ENCODE data around the gene OR1L6. TPM values are rescaled to one million over a fixed set of nuclear protein-coding genes. Genes with fewer than 3 reads are reported as not detected.

The OR1L6 gene, protein sequence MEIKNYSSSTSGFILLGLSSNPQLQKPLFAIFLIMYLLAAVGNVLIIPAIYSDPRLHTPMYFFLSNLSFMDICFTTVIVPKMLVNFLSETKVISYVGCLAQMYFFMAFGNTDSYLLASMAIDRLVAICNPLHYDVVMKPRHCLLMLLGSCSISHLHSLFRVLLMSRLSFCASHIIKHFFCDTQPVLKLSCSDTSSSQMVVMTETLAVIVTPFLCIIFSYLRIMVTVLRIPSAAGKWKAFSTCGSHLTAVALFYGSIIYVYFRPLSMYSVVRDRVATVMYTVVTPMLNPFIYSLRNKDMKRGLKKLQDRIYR
- polyA plus RNA-seq (ENCODE audit: low read depth in 6 of 6), result not detected

DNA sequence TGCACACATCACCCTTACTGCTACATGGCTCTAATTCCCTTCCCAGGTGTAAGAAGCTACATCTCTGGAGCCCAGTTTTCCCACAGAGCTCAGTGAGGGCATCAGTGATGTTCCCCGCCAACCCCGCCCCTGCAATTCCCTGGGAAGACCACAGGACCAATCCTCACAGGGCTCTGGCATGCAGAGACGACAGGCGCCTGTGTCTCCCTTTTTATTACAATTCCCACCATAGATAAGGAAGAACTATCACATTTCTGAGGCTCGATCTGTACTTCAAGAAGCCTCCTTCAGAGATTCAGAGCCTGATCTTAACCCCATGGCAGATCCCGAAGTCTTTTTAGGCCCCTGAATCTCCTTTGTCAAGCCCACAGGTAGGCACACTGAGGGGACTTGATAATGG, at the start of gene OR1L6:
Gene OR1L6 (plus strand): TSS at position 301 of the 400 bp plus-strand sequence. CDS start 7,545 bp downstream, outside the sequence.
- H3K4me1 Mint-ChIP-seq, result no peaks in the 10 kb centered on the region
- H3K27me3 Mint-ChIP-seq, result peaks cover 3 to 15% (median 4%) of the 10 kb centered on the region in 3 donors
- no peak within 1 kb of the TSS for H3K4me3 Mint-ChIP-seq
- DNase-seq, result no peak
- no peak for ATAC-seq (ENCODE audit: low read depth in 2 of 2)
- H3K27ac Mint-ChIP-seq, result no peak within 1 kb of the TSS
- peaks cover 2 to 28% (median 9%) of the 10 kb centered on the region in 7 donors for H3K9me3 Mint-ChIP-seq
- H3K36me3 Mint-ChIP-seq, result peaks cover 0 to 8% of the 10 kb centered on the region in 2 donors

DNA sequence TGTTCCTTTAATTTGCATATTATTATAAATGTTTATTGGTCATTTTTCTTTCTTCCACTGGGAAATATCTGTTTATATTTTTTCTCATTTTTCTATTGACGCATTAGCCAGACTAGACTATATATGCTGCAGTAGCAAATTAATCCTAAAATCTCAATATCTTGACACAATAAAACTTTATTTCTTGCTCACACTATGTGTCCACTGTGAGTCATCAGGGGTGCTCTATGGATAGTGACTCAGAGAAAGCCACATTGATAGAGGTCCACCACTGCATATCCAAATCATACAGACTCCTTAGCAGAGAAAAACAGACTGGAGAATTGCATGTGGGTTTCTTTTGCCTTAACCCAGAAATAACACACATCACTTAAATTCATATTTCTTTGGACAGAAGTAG, 46.4 kb upstream of the OR1L6 start:
- no peak for ATAC-seq (ENCODE audit: low read depth in 2 of 2)
- Mint-ChIP-seq H3K36me3 (peaks cover 0 to 9% of the 10 kb centered on the region in 2 donors), H3K27me3 (peaks cover 5 to 17% (median 10%) of the 10 kb centered on the region in 3 donors), H3K4me3 (no peak overlapping the region), H3K4me1 (no peaks in the 10 kb centered on the region), H3K9me3 (peaks cover 7 to 22% (median 19%) of the 10 kb centered on the region in 7 donors), H3K27ac (no peak overlapping the region)
- DNase-seq, result no peak

DNA sequence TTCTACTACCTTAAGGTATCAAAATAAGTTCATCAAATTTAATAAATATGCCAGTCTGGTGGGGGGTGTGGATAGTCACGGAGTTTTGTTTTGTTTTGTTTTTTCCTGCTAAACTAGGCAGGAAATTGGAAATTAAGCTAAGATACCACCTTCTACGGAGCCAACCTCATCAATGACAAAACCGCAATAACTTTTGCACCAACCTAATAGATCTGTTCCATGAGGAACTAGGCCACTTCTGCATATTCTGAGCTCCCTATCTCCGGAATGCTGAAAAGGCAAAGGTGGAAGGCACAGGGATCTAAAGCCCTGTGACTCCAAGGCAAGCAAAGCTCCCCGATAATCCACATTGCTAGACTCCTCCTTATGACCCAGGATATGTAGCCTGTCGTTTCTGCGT, 24.1 kb upstream of the OR1L6 start:
- DNase-seq, result no peak
- Mint-ChIP-seq H3K4me3 (no peak overlapping the region), H3K27ac (no peak overlapping the region), H3K36me3 (peaks cover 7 to 19% of the 10 kb centered on the region in 2 donors), H3K9me3 (peaks cover 15 to 60% (median 28%) of the 10 kb centered on the region in 7 donors), H3K4me1 (no peaks in the 10 kb centered on the region), H3K27me3 (peaks cover 0 to 16% (median under 1%) of the 10 kb centered on the region in 3 donors)
- no peak for ATAC-seq (ENCODE audit: low read depth in 2 of 2)

DNA sequence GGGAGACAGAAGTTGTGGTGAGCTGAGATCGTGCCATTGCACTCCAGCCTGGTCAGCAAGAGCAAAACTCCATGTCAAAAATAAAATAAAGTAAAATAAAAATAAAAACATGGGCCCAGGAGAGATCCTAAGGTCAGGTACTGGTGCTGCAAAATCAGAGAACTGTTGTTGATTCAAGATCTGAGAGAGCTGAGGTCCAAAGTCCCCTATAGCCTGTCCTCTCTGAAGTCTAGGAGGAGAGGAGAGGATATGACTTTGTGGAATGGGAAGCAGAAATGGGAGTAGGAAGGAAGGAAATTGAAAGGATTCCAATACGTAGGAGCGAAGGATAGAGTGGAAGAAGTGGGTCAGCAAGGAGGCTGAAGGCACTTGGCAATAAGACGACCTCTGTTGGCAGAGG, 22.9 kb upstream of the OR1L6 start:
- H3K4me3 Mint-ChIP-seq, result no peak overlapping the region
- H3K4me1 Mint-ChIP-seq, result no peaks in the 10 kb centered on the region
- H3K27me3 Mint-ChIP-seq, result peaks cover 0 to 7% (median 6%) of the 10 kb centered on the region in 3 donors
- H3K36me3 Mint-ChIP-seq, result peaks cover 7 to 30% of the 10 kb centered on the region in 2 donors
- H3K27ac Mint-ChIP-seq, result no peak overlapping the region
- DNase-seq (no peak), ATAC-seq (ENCODE audit: low read depth in 2 of 2) (no peak)
- peaks cover 12 to 65% (median 34%) of the 10 kb centered on the region in 7 donors for H3K9me3 Mint-ChIP-seq

DNA sequence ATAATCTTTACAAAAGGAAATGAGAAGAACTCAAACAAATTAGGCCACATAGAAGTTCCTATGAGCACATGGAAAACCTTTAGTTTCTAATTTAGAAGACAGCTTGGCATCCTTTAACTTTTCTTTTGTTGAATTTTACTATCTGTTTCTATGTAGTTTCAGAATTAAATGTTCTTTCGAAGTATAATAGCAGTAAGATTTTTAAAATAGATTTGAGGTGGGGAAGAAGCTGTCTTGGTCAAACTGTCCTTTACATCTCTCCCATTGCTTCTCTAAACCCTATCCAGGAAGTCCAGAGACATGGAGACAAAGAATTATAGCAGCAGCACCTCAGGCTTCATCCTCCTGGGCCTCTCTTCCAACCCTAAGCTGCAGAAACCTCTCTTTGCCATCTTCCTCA, 18.4 kb upstream of the OR1L6 start, which contains the start of gene OR1L4:
Gene OR1L4 (plus strand): TSS at position 301 of the 400 bp plus-strand sequence. CDS start 0 bp downstream, at position 301.
- H3K36me3 Mint-ChIP-seq, result peaks cover 0 to 36% of the 10 kb centered on the region in 2 donors
- ATAC-seq (ENCODE audit: low read depth in 2 of 2) (no peak), DNase-seq (no peak)
- H3K9me3 Mint-ChIP-seq, result peaks cover 10 to 80% (median 41%) of the 10 kb centered on the region in 7 donors
- H3K4me1 Mint-ChIP-seq, result no peaks in the 10 kb centered on the region
- no peak within 1 kb of the TSS for H3K4me3 Mint-ChIP-seq
- H3K27me3 Mint-ChIP-seq, result peaks cover 0 to 13% (median 5%) of the 10 kb centered on the region in 3 donors
- H3K27ac Mint-ChIP-seq, result no peak within 1 kb of the TSS

DNA sequence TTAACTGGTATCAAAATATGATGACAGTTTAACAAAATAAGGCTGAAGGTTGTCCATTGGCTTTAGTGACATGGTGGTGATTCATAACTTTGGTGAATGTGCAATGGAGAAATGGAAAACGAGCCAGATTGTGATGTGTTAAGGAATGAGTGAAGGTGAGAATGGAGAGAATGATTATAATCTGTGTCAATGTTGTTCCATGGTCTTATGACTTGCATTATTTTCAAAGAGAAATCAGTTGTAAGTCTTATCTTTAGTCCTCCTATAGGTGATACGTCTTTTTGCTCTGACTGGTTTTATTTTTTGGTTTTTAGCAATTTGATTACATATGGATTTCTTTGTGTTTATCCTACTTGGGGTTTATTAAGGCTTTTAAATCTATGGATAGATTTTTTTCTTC, 12.7 kb downstream of the OR1L6 start:
- Mint-ChIP-seq H3K27ac (no peak overlapping the region), H3K4me3 (no peak overlapping the region), H3K4me1 (no peaks in the 10 kb centered on the region), H3K36me3 (peaks cover 0 to 36% of the 10 kb centered on the region in 2 donors), H3K9me3 (peaks cover 10 to 43% (median 24%) of the 10 kb centered on the region in 7 donors), H3K27me3 (peaks cover 15 to 30% (median 30%) of the 10 kb centered on the region in 3 donors)
- no peak for DNase-seq
- no peak for ATAC-seq (ENCODE audit: low read depth in 2 of 2)

DNA sequence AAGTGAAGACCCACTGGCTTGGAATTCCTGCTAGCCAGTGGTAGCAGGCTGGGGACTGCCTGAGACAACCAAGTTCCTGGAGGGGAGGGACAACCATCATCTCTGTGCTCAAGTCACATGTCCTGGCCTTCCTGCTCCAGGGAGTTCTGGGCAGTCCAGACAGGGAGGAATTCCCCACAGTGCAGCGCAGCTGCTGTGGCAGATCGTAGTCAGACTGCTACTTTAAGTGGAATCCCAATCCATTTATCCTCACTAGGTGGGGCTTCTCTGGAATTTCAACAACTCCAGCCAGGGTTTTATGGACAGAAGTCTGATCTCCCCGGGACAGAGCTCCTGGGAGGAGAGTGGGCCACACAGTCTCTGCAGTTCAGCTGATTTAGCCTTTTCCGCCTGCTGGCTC, 25.7 kb downstream of the OR1L6 start:
- Mint-ChIP-seq H3K4me1 (no peaks in the 10 kb centered on the region), H3K27ac (no peak overlapping the region), H3K27me3 (peaks cover 10 to 37% (median 24%) of the 10 kb centered on the region in 3 donors), H3K9me3 (peaks cover 20 to 59% (median 47%) of the 10 kb centered on the region in 7 donors), H3K4me3 (no peak overlapping the region), H3K36me3 (peaks cover 22 to 49% of the 10 kb centered on the region in 2 donors)
- ATAC-seq (ENCODE audit: low read depth in 2 of 2), result no peak
- no peak for DNase-seq

DNA sequence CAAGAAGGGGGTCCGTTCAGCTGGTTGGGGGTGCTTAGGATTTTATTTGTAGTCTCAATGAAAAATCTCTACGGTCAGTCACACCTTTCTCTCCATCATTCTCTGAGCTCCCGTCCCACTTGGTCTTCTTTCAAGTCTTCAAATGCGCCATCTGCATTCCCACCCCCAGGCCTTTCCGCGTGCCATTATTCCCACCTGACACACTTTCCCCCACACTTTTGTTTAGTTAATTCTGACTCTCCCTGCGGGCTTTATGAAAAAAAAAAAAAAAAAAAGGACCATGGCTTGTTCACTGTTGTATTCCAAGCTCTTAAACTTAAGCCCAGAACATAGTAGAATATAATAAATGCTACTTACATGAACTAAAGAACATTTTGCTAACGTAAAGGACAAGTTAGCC, 34.9 kb downstream of the OR1L6 start:
- no peak overlapping the region for H3K4me3 Mint-ChIP-seq
- H3K9me3 Mint-ChIP-seq, result peaks cover 3 to 18% (median 13%) of the 10 kb centered on the region in 7 donors
- DNase-seq (no peak), ATAC-seq (ENCODE audit: low read depth in 2 of 2) (no peak)
- no peak overlapping the region for H3K27ac Mint-ChIP-seq
- peaks cover 0 to 18% of the 10 kb centered on the region in 2 donors for H3K36me3 Mint-ChIP-seq
- H3K27me3 Mint-ChIP-seq, result peaks cover 4 to 31% (median 17%) of the 10 kb centered on the region in 3 donors
- H3K4me1 Mint-ChIP-seq, result no peaks in the 10 kb centered on the region

DNA sequence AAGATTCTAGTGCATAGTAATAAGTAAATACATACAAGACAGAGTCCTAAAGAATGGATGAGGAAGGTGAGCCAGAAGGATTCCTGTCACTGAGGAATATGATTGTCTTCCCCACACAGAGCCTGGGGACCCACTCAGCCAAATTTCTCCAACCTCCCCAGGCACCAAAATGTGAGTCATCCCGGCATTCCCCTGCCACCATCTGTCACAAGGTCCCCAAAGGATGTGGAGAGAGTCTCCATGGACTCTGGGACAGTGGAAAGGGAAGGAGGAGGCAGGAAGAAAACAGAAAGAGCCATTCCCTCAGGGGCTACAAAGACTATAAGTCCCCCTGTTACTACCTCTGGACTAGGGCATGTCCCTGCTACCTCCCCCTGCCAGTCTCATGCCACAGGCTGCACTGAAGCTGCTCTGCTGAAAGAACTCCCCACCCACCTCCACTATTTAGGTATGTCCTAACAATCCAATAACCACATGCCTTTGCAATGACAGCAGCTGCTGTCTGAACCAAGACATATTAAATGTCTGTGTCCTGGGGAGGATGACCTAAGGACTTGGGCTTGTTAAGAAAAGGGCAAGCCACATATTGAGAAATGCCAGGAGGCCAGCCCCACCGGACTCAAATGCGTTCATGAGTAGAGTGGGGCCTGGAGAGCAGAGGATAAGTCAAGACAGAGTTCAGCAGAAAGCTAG, 36.0 kb downstream of the OR1L6 start:
- ATAC-seq (ENCODE audit: low read depth in 2 of 2) (no peak), DNase-seq (no peak)
- peaks cover 0 to 21% (median 10%) of the 10 kb centered on the region in 3 donors for H3K27me3 Mint-ChIP-seq
- peaks cover 0 to 8% of the 10 kb centered on the region in 2 donors for H3K36me3 Mint-ChIP-seq
- H3K9me3 Mint-ChIP-seq, result peaks cover 0 to 8% (median 6%) of the 10 kb centered on the region in 7 donors
- no peaks in the 10 kb centered on the region for H3K4me1 Mint-ChIP-seq
- H3K4me3 Mint-ChIP-seq, result no peak overlapping the region
- H3K27ac Mint-ChIP-seq, result no peak overlapping the region

DNA sequence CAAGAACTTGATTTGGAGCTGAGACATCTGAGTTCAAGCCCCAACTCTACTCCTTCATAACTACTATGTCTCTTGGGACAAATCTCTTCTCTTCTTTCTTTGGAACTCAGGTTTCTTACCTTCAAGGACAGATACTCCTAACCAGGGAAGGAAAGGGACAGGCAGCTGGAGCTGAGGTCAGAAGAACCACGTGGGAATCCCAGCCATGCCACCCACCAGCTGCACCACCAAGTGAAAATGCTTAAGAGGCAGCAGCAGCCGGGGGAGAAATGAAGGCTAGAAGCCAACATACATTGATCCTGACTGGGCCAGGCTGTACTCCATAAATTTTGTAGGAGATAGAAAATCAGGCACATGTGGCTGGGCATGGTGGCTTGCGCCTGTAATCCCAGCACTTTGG, 37.1 kb downstream of the OR1L6 start:
- Mint-ChIP-seq H3K27me3 (peaks cover 0 to 12% (median 10%) of the 10 kb centered on the region in 3 donors), H3K4me1 (no peaks in the 10 kb centered on the region), H3K9me3 (peaks cover 0 to 2% (median 0%) of the 10 kb centered on the region in 7 donors), H3K4me3 (no peak overlapping the region), H3K36me3 (no peaks in the 10 kb centered on the region), H3K27ac (peak overlapping the region in 1 of 6 donors; percentile 48)
- no peak for ATAC-seq (ENCODE audit: low read depth in 2 of 2)
- DNase-seq, result no peak

DNA sequence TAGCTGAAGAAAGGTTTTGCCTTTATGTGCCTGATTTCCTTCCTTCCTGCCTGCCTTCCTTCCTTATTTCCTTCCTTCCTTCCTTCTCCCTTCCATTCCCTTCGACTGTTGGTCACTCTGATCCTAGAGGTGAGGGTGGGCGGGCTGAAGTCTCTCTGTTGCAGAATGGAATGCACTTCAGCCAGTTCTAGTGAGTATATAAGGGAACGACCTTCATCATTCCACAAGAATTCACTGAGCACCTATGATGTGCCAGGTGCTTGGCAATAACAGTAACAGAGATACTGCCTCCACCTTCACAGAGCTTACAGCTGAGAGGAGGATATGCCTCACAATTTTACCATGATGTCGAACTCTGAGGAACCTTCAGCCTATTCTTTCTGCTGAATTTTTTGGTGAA, 37.9 kb downstream of the OR1L6 start:
- Mint-ChIP-seq H3K27ac (no peak overlapping the region), H3K27me3 (peaks cover 0 to 12% (median 10%) of the 10 kb centered on the region in 3 donors), H3K9me3 (peaks cover 0 to 2% (median 0%) of the 10 kb centered on the region in 7 donors), H3K4me3 (no peak overlapping the region), H3K4me1 (no peaks in the 10 kb centered on the region), H3K36me3 (no peaks in the 10 kb centered on the region)
- DNase-seq (no peak), ATAC-seq (ENCODE audit: low read depth in 2 of 2) (no peak)

DNA sequence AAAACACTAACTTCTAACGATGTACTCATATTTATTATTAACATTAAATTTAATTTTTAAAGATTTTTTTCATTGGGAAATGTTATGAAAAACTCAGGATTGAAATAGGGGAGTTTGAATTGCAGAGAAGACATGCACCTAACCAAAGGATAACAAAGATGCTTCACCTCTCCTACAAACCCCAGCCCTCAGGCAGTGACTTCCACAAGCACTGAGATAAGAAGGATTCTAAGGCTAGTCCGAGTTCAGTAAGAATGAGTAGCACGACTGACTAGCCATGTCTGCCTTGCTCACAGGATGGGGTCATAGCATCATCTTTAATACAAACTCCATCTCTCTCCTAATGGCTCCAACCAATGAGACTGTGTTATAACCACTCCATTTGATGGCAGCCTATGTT, 39.6 kb downstream of the OR1L6 start:
- Mint-ChIP-seq H3K4me3 (no peak overlapping the region), H3K36me3 (no peaks in the 10 kb centered on the region), H3K27ac (no peak overlapping the region), H3K4me1 (no peaks in the 10 kb centered on the region), H3K27me3 (peaks cover 0 to 12% (median 10%) of the 10 kb centered on the region in 3 donors), H3K9me3 (peaks cover 0 to 2% (median 0%) of the 10 kb centered on the region in 7 donors)
- ATAC-seq (ENCODE audit: low read depth in 2 of 2) (no peak), DNase-seq (no peak)

DNA sequence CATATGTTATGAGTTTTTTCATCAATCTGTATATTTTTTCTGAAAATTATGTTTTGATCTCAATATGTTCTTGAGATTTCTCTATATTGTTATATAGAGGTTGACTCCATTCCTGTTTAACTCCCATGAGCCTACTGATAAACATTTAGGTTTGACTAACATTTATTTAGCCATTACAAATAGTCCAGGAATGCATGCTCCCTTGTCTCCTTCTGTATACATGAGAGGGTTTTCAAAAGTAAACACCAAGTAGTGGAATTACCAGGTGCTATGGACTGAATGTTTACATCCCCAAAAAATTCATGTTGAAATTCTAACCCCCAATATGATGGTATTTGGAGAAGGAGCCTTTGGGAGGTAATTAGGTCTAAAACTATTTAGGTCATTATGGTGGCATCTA, 43.2 kb downstream of the OR1L6 start:
- no peaks in the 10 kb centered on the region for H3K4me1 Mint-ChIP-seq
- H3K9me3 Mint-ChIP-seq, result peaks cover 0 to 2% (median 0%) of the 10 kb centered on the region in 7 donors
- H3K4me3 Mint-ChIP-seq, result no peak overlapping the region
- H3K36me3 Mint-ChIP-seq, result no peaks in the 10 kb centered on the region
- H3K27me3 Mint-ChIP-seq, result no peaks in the 10 kb centered on the region
- DNase-seq (no peak), ATAC-seq (ENCODE audit: low read depth in 2 of 2) (no peak)
- no peak overlapping the region for H3K27ac Mint-ChIP-seq

Measured in naive B cell (primary cell).